GM12872 (cell line): ENCODE measurements around the gene MRPL2.

Experiments
- TF ChIP-seq, protein P1 (sequence below): IDR thresholded peaks from 3 replicates; pipeline ENCODE4 v1.5.1; 2011; ENCODE audit warnings: low read depth, mild to moderate bottlenecking, low read length, moderate library complexity; ENCODE audit not compliant: insufficient read depth

MRPL2 gene

GRCh38 chr6:43097098-43097489 is 37.9 kb upstream of the MRPL2 start:
- TF ChIP-seq, protein P1, sequence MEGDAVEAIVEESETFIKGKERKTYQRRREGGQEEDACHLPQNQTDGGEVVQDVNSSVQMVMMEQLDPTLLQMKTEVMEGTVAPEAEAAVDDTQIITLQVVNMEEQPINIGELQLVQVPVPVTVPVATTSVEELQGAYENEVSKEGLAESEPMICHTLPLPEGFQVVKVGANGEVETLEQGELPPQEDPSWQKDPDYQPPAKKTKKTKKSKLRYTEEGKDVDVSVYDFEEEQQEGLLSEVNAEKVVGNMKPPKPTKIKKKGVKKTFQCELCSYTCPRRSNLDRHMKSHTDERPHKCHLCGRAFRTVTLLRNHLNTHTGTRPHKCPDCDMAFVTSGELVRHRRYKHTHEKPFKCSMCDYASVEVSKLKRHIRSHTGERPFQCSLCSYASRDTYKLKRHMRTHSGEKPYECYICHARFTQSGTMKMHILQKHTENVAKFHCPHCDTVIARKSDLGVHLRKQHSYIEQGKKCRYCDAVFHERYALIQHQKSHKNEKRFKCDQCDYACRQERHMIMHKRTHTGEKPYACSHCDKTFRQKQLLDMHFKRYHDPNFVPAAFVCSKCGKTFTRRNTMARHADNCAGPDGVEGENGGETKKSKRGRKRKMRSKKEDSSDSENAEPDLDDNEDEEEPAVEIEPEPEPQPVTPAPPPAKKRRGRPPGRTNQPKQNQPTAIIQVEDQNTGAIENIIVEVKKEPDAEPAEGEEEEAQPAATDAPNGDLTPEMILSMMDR: no peak

GRCh38 chr6:43096451-43097097 is 37.3 kb upstream of the MRPL2 start:
- TF ChIP-seq, protein P1: no peak

DNA sequence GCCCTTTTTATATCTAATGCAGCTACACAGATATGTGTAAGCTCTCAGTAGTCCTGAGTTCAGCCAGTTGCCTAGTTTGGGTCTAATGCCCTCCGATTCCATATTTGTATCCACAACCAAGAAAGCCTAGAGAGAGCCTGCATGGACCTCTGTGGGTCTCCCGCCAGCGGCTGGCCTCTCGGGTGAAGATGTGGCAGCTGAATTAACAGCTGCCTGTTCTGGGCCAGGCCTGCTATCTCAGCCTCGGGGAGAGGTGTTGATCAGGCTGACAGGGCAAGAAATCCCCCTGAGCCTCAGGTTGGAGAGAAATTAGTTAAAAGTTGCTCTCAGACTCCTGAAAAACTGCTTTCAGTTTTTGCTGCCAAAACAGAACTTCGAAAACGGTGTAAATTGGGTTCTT is 36.7 kb upstream of the MRPL2 start:
- TF ChIP-seq, protein P1: no peak

DNA sequence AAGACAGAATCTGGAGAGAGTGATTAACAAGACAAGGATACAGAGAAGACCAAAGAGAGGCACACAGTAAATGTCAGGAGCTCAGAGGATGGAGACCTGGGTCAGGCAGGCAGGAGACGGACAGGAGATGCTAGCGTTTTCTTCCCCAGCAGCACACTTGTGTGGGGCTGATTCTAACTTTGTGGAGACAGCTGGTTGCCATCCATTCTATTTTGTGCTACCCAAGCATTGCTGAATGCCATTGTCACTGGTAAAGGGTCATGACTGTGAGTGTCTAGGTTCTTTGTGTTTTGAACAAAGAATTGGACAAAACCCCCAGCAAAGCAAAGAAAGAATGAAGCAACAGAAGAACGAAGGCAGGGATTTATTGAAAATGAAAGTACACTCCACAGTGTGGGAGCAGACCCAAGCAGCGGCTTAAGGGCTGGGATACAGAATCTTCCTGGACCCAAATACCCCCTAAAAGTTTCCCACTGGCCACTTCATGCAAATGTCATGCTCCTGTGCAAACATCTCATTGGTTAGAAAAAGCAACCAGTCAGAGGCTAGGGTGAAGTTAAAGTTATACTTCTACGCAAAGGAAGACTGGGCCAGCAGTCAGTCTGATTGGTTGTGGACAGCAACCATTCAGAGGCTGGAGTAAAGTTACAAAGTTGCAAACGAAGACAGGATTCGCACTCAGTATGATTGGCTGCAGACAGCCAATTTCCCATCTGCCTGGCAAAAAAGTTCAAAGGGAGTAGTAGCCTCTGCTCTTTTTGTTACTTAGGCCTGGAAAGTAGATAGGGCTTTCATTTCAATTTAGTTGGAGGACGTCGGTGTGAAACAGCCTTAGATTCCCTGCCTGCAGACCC is 34.4 kb upstream of the MRPL2 start:
- TF ChIP-seq, protein P1: no peak

- TF ChIP-seq, protein P1: no peak
Observed at GRCh38 chr6:43092635-43093034, 33.4 kb upstream of the MRPL2 start.

GRCh38 chr6:43091436-43091991 is 32.3 kb upstream of the MRPL2 start:
- TF ChIP-seq, protein P1: no peak

DNA sequence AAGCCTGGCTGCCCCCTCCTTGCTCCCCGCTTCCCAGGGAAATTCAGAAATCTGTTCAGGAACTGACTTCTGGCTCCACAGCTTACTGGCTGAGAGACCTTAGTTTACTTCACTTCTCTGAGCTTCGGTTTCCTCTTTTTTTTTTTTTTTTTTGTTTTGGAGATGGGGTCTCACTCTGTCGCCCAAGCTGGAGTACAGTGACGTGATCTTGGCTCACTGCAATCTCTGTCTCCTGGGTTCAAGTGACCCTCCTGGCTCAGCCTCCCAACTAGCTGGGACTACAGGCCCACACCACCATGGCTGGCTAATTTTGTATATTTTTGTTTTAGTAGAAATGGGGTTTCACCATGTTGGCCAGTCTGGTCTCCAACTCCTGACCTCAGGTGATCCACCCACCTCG is 31.8 kb upstream of the MRPL2 start:
- TF ChIP-seq, protein P1: no peak
